WERI-Rb-1 (cell line): Measurements from ENCODE around the gene FRS3.

Experiments
- DNase-seq: peaks from one replicate; pipeline ENCODE4 v3.0.0-alpha.2; 2020
- H3K27ac ChIP-seq: fragments of 250-450 bp; sonication (Bioruptor Pico); 2 replicates; pipeline ENCODE4 v1.5.1; 2020; ENCODE audit warnings: mild to moderate bottlenecking, moderate library complexity
- H3K27me3 ChIP-seq: fragments of 250-450 bp; sonication (Bioruptor Pico); 2 replicates; pipeline ENCODE4 v1.5.1; 2021; ENCODE audit warnings: mild to moderate bottlenecking, low read depth, moderate library complexity; ENCODE audit not compliant: insufficient read depth, severe bottlenecking
- H3K36me3 ChIP-seq: fragments of 250-450 bp; sonication (Bioruptor Pico); 2 replicates; pipeline ENCODE4 v1.5.1; 2020; ENCODE audit warnings: mild to moderate bottlenecking, moderate library complexity
- H3K4me3 ChIP-seq: 2 replicates; pipeline ENCODE4 v1.5.1; 2011; ENCODE audit warnings: low read depth, mild to moderate bottlenecking, control low read depth, low read length
- H3K9me3 ChIP-seq: fragments of 250-450 bp; sonication (Bioruptor Pico); 2 replicates; pipeline ENCODE4 v1.5.1; 2021; ENCODE audit warnings: mild to moderate bottlenecking, moderate library complexity; ENCODE audit not compliant: severe bottlenecking
- TF ChIP-seq, protein P1 (sequence below): IDR thresholded peaks from 2 replicates; pipeline ENCODE4 v1.5.1; 2011; ENCODE audit warnings: low read depth, mild to moderate bottlenecking, control low read depth, inconsistent platforms, low read length

Gene FRS3

GRCh38 chr6:41796474-41796873, 16.8 kb upstream of the FRS3 start:
- Histone ChIP-seq H3K27me3 (no peaks in the 10 kb centered on the region), H3K4me3 (no peak overlapping the region), H3K36me3 (peaks cover 95% of the 10 kb centered on the region), H3K27ac (no peak overlapping the region), H3K9me3 (no peaks in the 10 kb centered on the region)
- TF ChIP-seq, protein P1, sequence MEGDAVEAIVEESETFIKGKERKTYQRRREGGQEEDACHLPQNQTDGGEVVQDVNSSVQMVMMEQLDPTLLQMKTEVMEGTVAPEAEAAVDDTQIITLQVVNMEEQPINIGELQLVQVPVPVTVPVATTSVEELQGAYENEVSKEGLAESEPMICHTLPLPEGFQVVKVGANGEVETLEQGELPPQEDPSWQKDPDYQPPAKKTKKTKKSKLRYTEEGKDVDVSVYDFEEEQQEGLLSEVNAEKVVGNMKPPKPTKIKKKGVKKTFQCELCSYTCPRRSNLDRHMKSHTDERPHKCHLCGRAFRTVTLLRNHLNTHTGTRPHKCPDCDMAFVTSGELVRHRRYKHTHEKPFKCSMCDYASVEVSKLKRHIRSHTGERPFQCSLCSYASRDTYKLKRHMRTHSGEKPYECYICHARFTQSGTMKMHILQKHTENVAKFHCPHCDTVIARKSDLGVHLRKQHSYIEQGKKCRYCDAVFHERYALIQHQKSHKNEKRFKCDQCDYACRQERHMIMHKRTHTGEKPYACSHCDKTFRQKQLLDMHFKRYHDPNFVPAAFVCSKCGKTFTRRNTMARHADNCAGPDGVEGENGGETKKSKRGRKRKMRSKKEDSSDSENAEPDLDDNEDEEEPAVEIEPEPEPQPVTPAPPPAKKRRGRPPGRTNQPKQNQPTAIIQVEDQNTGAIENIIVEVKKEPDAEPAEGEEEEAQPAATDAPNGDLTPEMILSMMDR: no peak
- DNase-seq: no peak

GRCh38 chr6:41791984-41792383, 12.3 kb upstream of the FRS3 start:
- no peak for DNase-seq
- Histone ChIP-seq H3K4me3 (no peak overlapping the region), H3K27me3 (no peaks in the 10 kb centered on the region), H3K36me3 (peaks cover 85% of the 10 kb centered on the region), H3K27ac (no peak overlapping the region), H3K9me3 (no peaks in the 10 kb centered on the region)
- TF ChIP-seq, protein P1: no peak

DNA sequence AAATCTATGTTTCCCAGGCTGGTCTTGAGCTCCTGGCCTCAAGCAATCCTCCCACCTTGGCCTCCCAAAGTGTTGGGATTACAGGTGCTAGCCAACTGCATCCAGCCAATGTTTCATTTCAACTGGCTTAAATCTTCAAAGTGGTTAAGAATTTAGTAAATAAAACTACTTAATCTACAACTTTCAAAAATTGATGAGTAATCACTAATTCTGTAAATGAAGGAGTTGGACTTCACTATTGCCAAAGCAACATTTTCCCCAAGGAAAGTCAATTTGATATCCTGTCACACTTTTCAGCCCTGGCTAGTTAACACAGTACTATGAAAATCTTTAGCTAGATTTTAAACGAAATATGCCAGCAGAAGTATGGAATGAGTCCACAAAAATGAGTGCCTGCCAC, 11.6 kb upstream of the FRS3 start:
- Histone ChIP-seq H3K27me3 (no peaks in the 10 kb centered on the region), H3K4me3 (no peak overlapping the region), H3K9me3 (no peaks in the 10 kb centered on the region), H3K27ac (no peak overlapping the region), H3K36me3 (peaks cover 80% of the 10 kb centered on the region)
- TF ChIP-seq, protein P1: no peak
- DNase-seq: no peak

DNA sequence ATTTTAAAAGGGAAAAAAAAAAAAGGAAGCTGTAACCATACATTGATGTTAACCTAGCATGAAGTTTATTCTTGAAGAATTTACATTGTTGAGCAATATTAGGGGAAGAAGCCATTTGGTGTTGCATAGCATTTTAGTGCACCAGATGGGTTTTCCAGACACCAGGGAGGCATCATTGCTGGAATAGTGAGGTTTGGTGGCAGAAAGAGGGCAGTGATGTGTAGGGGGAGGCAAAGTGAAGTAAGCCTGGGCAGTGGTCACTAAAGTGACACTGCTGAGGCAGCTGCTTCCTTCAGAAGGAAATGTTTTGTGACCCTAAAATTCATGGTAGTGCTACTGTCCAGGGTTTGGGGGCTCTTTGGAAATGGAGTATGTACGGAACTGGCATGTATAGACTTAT, 10.3 kb upstream of the FRS3 start:
- Histone ChIP-seq H3K9me3 (no peaks in the 10 kb centered on the region), H3K27me3 (no peaks in the 10 kb centered on the region), H3K27ac (no peak overlapping the region), H3K36me3 (peaks cover 67% of the 10 kb centered on the region), H3K4me3 (no peak overlapping the region)
- TF ChIP-seq, protein P1: no peak
- DNase-seq: no peak

DNA sequence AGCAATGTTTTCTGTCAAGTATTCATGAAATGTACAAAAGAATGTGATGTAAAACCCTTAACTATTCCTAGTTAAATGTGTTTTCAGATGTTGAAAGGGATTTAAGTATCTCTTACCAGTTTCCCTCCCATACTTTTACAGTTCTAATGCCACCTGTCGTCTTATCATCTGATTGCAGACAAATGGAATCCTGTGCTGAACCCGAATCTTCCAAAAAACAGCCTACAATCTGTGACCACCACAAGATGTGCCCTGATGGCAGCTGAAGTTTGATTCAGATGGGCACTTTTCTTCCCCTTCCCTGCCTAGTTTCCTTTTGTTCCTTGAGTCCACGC, 9.7 kb upstream of the FRS3 start:
- Histone ChIP-seq H3K27ac (no peak overlapping the region), H3K4me3 (no peak overlapping the region), H3K27me3 (no peaks in the 10 kb centered on the region), H3K36me3 (peaks cover 60% of the 10 kb centered on the region), H3K9me3 (no peaks in the 10 kb centered on the region)
- TF ChIP-seq, protein P1: no peak
- DNase-seq: no peak

GRCh38 chr6:41787219-41787917, 7.7 kb upstream of the FRS3 start, which contains the start of gene TOMM6:
TOMM6 (plus strand) TSS chr6:41787694; CDS start chr6:41787698, 4 bp downstream.
- peak within 1 kb of the TSS; percentile 97 for H3K4me3 ChIP-seq
- peaks cover 43% of the 10 kb centered on the region for H3K36me3 ChIP-seq
- H3K27me3 ChIP-seq: no peaks in the 10 kb centered on the region
- H3K9me3 ChIP-seq: no peaks in the 10 kb centered on the region
- peak within 1 kb of the TSS; percentile 90 for H3K27ac ChIP-seq
- peak; percentile 99 for DNase-seq
- TF ChIP-seq, protein P1: peak; percentile 98
